ENCODE results near the gene TBL1Y. TPM values are rescaled to one million over a fixed set of nuclear protein-coding genes. Genes with fewer than 3 reads are reported as not detected.

Gene TBL1Y
- total RNA-seq, 4 donors from 2014 or later = 0.78 to 5.7 TPM; not detected in 2

GRCh38 chrY:7110086-7110485, 199.6 kb downstream of the TBL1Y start:
- 73% methylated on average over 3 of the region's 3 CpGs; no CpG with 5 or more reads in 1 of the 2 donors for WGBS, 2 donors
- no peaks in the 10 kb centered on the region for H3K9me3 ChIP-seq
- no peaks in the 10 kb centered on the region for H3K36me3 ChIP-seq
- H3K4me1 ChIP-seq = no peaks in the 10 kb centered on the region
- no peaks in the 10 kb centered on the region for H3K27me3 ChIP-seq
- no peak overlapping the region for H3K4me3 ChIP-seq
- TF ChIP-seq CTCF (IDR thresholded peaks at IDR 0.05) = no peak
- TF ChIP-seq EP300 (IDR thresholded peaks at IDR 0.05) = no peak
- no peak for TF ChIP-seq POLR2A (IDR thresholded peaks at IDR 0.05)
- H3K27ac ChIP-seq = no peak overlapping the region
- no peak for DNase-seq (ENCODE audit: low spot score in 2 of 2)

GRCh38 chrY:7115871-7116270, 205.4 kb downstream of the TBL1Y start:
- Histone ChIP-seq H3K4me3 (no peak overlapping the region), H3K36me3 (no peaks in the 10 kb centered on the region), H3K27me3 (no peaks in the 10 kb centered on the region), H3K27ac (no peak overlapping the region), H3K9me3 (no peaks in the 10 kb centered on the region), H3K4me1 (no peaks in the 10 kb centered on the region)
- WGBS, 2 donors = 85% methylated on average over 5 of the region's 5 CpGs; no CpG with 5 or more reads in 1 of the 2 donors
- no peak for TF ChIP-seq EP300 (IDR thresholded peaks at IDR 0.05)
- no peak for TF ChIP-seq POLR2A (IDR thresholded peaks at IDR 0.05)
- TF ChIP-seq CTCF (IDR thresholded peaks at IDR 0.05) = no peak
- no peak for DNase-seq (ENCODE audit: low spot score in 2 of 2)

- TF ChIP-seq EP300 (IDR thresholded peaks at IDR 0.05) = no peak
- H3K4me3 ChIP-seq = no peak overlapping the region
- no peaks in the 10 kb centered on the region for H3K27me3 ChIP-seq
- no peak for DNase-seq (ENCODE audit: low spot score in 2 of 2)
- H3K36me3 ChIP-seq = no peaks in the 10 kb centered on the region
- H3K4me1 ChIP-seq = no peaks in the 10 kb centered on the region
- H3K9me3 ChIP-seq = no peaks in the 10 kb centered on the region
- WGBS, 2 donors = 70% methylated on average over 4 of the region's 4 CpGs; no CpG with 5 or more reads in 1 of the 2 donors
- H3K27ac ChIP-seq = no peak overlapping the region
Observed at GRCh38 chrY:7122202-7122601, 211.7 kb downstream of the TBL1Y start.

GRCh38 chrY:7125136-7126056, 214.9 kb downstream of the TBL1Y start:
- WGBS, 2 donors = 21% methylated on average over 5 of the region's 6 CpGs; no CpG with 5 or more reads in 1 of the 2 donors
- H3K9me3 ChIP-seq = no peaks in the 10 kb centered on the region
- no peak overlapping the region for H3K27ac ChIP-seq
- no peak overlapping the region for H3K4me3 ChIP-seq
- H3K4me1 ChIP-seq = no peaks in the 10 kb centered on the region
- no peak for DNase-seq (ENCODE audit: low spot score in 2 of 2)
- TF ChIP-seq EP300 (IDR thresholded peaks at IDR 0.05) (no peak), POLR2A (IDR thresholded peaks at IDR 0.05) (no peak), CTCF (IDR thresholded peaks at IDR 0.05) (no peak)
- no peaks in the 10 kb centered on the region for H3K27me3 ChIP-seq
- H3K36me3 ChIP-seq = no peaks in the 10 kb centered on the region

GRCh38 chrY:7128211-7128610, 217.7 kb downstream of the TBL1Y start:
- WGBS, 2 donors = 79% methylated on average over 3 of the region's 3 CpGs; no CpG with 5 or more reads in 1 of the 2 donors

More at GRCh38 chrY:7128211-7128610, 217.7 kb downstream of the TBL1Y start:
- DNase-seq (ENCODE audit: low spot score in 2 of 2) = no peak
- no peak for TF ChIP-seq POLR2A (IDR thresholded peaks at IDR 0.05)
- TF ChIP-seq CTCF (IDR thresholded peaks at IDR 0.05) = no peak
- TF ChIP-seq EP300 (IDR thresholded peaks at IDR 0.05) = no peak
- no peaks in the 10 kb centered on the region for H3K4me1 ChIP-seq
- H3K4me3 ChIP-seq = no peak overlapping the region
- no peaks in the 10 kb centered on the region for H3K9me3 ChIP-seq
- no peaks in the 10 kb centered on the region for H3K27me3 ChIP-seq
- H3K27ac ChIP-seq = no peak overlapping the region
- H3K36me3 ChIP-seq = no peaks in the 10 kb centered on the region

Other genes starting within 250 kb of the TBL1Y start
- gene AMELY, start 1.1 kb downstream of the TBL1Y start, total RNA-seq = not detected